Testis (tissue), 3 donors: ENCODE measurements around the gene PNMA8B. TPM values are rescaled to one million over a fixed set of nuclear protein-coding genes. Genes with fewer than 3 reads are reported as not detected.
A peak's percentile ranks its signal among the peaks of the same experiment; 100 is the strongest.

ENCODE experiments used
- DNase-seq: peaks from one replicate; pipeline ENCODE4 v3.0.0-alpha.2; 2019
- H3K27ac ChIP-seq, 2 donors: fragments of 200-600 bp; sonication (generic); one replicate each; pipeline ENCODE4 v1.5.1; 2019
- H3K27me3 ChIP-seq: fragments of 200-600 bp; sonication (generic); one replicate; pipeline ENCODE4 v1.5.1; 2019
- H3K36me3 ChIP-seq: fragments of 200-600 bp; sonication (generic); one replicate; pipeline ENCODE4 v1.5.1; 2017; ENCODE audit warnings: low read depth; ENCODE audit errors: missing control alignments
- H3K4me1 ChIP-seq: fragments of 200-600 bp; sonication (generic); one replicate; pipeline ENCODE4 v1.5.1; 2019
- H3K4me3 ChIP-seq, 2 donors: fragments of 200-600 bp; sonication (generic); one replicate each; pipeline ENCODE4 v1.5.1; 2017 to 2019
- H3K9me3 ChIP-seq: fragments of 200-600 bp; sonication (generic); one replicate; pipeline ENCODE4 v1.5.1; 2017
- CTCF ChIP-seq, 3 experiments: fragments of 450-650 bp in 2 of 3; fragments of 200-600 bp in 1 of 3; sonication (generic) in 1 of 3; IDR thresholded peaks; one replicate each; pipeline ENCODE4 v1.5.1; 2016 to 2019; ENCODE audit warnings: antibody characterized with exemption in 3 of 3, mild to moderate bottlenecking in 2 of 3, moderate library complexity in 1 of 3
- POLR2A ChIP-seq: fragments of 450-650 bp; IDR thresholded peaks from one replicate; pipeline ENCODE4 v1.6.1; 2017; ENCODE audit warnings: antibody characterized with exemption, mild to moderate bottlenecking, moderate library complexity
- WGBS, 2 donors: methylation state at CpG; one replicate each; pipeline ENCODE4 v1.1.5; 2018; 5-methylcytosine and 5-hydroxymethylcytosine counted together
- intact Hi-C: fragments of 100-400 bp; cut with DNase I; formaldehyde crosslinking; loops from one replicate; pipeline ENCODE4 v1.15.1; 2023; ENCODE audit warnings: low total_unique reads
- polyA plus RNA-seq: library from polyadenylated mRNA; stranded (reverse); fragments of 350-450 nt; fragmentation: Illumina TruSeq; extraction: RNeasy Lipid Tissue Mini Kit (QIAGEN cat#74804); gene quantifications from one replicate; pipeline ENCODE4 v1.2.3, GENCODE V29; 2014; ENCODE audit warnings: low read depth, low replicate concordance; ENCODE audit not compliant: insufficient read depth
- total RNA-seq, 2 donors: library from RNA; depleted of rRNA; stranded (reverse); fragments of >200 nt; gene quantifications; one replicate each; pipeline ENCODE4 v1.2.3, GENCODE V29; 2016

Gene PNMA8B
- total and polyA plus RNA-seq, 3 donors from 2014 or later: 1.6 to 3.1 (median 3.1) TPM

- no peak for TF ChIP-seq CTCF (IDR thresholded peaks at IDR 0.05)
- TF ChIP-seq POLR2A: no peak
- H3K4me1 ChIP-seq: no peaks in the 10 kb centered on the region
- no peaks in the 10 kb centered on the region for H3K36me3 ChIP-seq
- no peak overlapping the region for H3K27ac ChIP-seq
- H3K4me3 ChIP-seq: no peak overlapping the region
- intact Hi-C loops: no loop called here
- DNase-seq: no peak
- 71 to 82% methylated on average over 14 of the region's 14 CpGs for WGBS, 2 donors
- H3K27me3 ChIP-seq: no peaks in the 10 kb centered on the region
- H3K9me3 ChIP-seq: no peaks in the 10 kb centered on the region
Measured at GRCh38 chr19:46521241-46521868, 25.7 kb upstream of the PNMA8B start.

- Histone ChIP-seq H3K36me3 (no peaks in the 10 kb centered on the region), H3K27ac (no peak overlapping the region), H3K9me3 (no peaks in the 10 kb centered on the region), H3K27me3 (no peaks in the 10 kb centered on the region), H3K4me3 (peak overlapping the region in 1 of 2 donors; percentile 1), H3K4me1 (no peaks in the 10 kb centered on the region)
- TF ChIP-seq POLR2A (no peak), CTCF (IDR thresholded peaks at IDR 0.05) (no peak)
- peak; percentile 60 for DNase-seq
- WGBS, 2 donors: 62 to 64% methylated on average over 6 of the region's 6 CpGs
- intact Hi-C loops: no loop called here
Measured at GRCh38 chr19:46520616-46521015, 24.9 kb upstream of the PNMA8B start.

- no peak overlapping the region for H3K27ac ChIP-seq
- DNase-seq: no peak
- peaks cover 5% of the 10 kb centered on the region for H3K4me1 ChIP-seq
- no peaks in the 10 kb centered on the region for H3K9me3 ChIP-seq
- H3K36me3 ChIP-seq: no peaks in the 10 kb centered on the region
- no peaks in the 10 kb centered on the region for H3K27me3 ChIP-seq
- intact Hi-C loops: no loop called here
- TF ChIP-seq POLR2A: no peak
- no peak for TF ChIP-seq CTCF (IDR thresholded peaks at IDR 0.05)
- H3K4me3 ChIP-seq: no peak overlapping the region
- WGBS, 2 donors: 91 to 92% methylated on average over 6 of the region's 6 CpGs
Measured at GRCh38 chr19:46517471-46517870, 21.8 kb upstream of the PNMA8B start.

GRCh38 chr19:46515879-46516350 is 20.2 kb upstream of the PNMA8B start:
- Histone ChIP-seq H3K27me3 (no peaks in the 10 kb centered on the region), H3K36me3 (no peaks in the 10 kb centered on the region), H3K4me1 (peaks cover 5% of the 10 kb centered on the region), H3K27ac (no peak overlapping the region), H3K4me3 (no peak overlapping the region), H3K9me3 (no peaks in the 10 kb centered on the region)
- 32 to 41% methylated on average over 6 of the region's 6 CpGs for WGBS, 2 donors
- intact Hi-C loops: no loop called here
- no peak for TF ChIP-seq POLR2A
- TF ChIP-seq CTCF (IDR thresholded peaks at IDR 0.05): peak; percentile 46 to 69 (median 62)
- no peak for DNase-seq

- Histone ChIP-seq H3K4me1 (peaks cover 5% of the 10 kb centered on the region), H3K36me3 (no peaks in the 10 kb centered on the region), H3K4me3 (no peak overlapping the region), H3K27ac (no peak overlapping the region), H3K27me3 (no peaks in the 10 kb centered on the region), H3K9me3 (no peaks in the 10 kb centered on the region)
- intact Hi-C loops: no loop called here
- WGBS, 2 donors: 71 to 100% methylated on average over 1 to 3 of the region's 3 CpGs
- DNase-seq: no peak
- TF ChIP-seq CTCF (IDR thresholded peaks at IDR 0.05): no peak
- no peak for TF ChIP-seq POLR2A
Measured at GRCh38 chr19:46515290-46515609, 19.6 kb upstream of the PNMA8B start.
